HG03575 (cell line): ENCODE measurements around the gene C18orf54.
A peak's percentile ranks its signal among the peaks of the same experiment; 100 is the strongest.
"Not testable (repeated sequence)": the region's sequence is repeated elsewhere in the genome, so short reads cannot be mapped to it uniquely, and the experiment has no call there.

Source experiments
- ATAC-seq: cut with Tn5 transposase; IDR thresholded peaks from one replicate; pipeline ENCODE4 v1.9.1; 2021; ENCODE audit not compliant: unreplicated experiment, insufficient number of reproducible peaks, low FRiP score; ENCODE audit errors: extremely low read depth

C18orf54 gene

DNA sequence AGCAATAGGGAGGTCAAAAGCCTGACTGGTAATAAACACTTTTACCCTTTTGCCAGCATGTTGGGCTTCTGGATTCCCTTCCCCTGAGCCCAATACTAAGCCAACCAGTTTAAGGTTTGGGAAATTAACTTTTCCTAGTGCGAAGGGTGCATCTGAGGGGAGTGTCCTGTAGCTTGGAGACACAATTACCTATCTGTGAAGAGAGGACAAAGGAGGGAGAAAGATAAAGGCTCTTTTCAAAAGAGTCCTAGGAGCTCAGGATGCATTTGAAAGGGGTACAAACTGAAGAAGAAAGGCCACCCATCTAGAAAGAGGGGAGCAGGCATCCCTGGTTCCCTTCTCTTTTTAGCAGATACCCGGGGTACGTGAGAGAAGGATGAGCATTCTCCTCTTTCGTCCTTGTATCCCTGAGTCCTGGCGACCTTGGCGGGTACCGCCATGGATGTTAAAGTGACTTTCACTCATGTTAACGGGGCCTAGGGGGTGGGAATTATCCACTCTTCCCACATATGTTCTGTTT is 25.1 kb downstream of the C18orf54 start:
- no peak for ATAC-seq

DNA sequence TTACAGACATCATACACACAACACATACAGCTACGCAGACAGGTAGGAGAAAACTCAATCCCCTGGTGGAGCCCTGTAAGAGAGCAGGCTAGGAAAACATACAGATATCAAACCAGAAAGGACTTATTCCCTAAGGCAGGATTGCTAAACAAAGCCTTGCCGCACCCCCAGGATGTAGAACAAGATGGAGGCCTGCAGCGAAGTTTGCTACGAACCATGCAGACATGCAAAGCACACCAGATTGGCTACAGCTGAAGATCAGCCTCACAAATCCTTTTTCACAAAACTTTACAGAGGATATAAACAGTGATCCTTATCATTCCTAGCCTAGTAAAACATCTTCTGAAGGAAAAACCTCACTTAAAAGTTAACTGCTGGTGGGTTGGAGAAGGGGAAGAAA is 28.3 kb downstream of the C18orf54 start:
- no peak for ATAC-seq

DNA sequence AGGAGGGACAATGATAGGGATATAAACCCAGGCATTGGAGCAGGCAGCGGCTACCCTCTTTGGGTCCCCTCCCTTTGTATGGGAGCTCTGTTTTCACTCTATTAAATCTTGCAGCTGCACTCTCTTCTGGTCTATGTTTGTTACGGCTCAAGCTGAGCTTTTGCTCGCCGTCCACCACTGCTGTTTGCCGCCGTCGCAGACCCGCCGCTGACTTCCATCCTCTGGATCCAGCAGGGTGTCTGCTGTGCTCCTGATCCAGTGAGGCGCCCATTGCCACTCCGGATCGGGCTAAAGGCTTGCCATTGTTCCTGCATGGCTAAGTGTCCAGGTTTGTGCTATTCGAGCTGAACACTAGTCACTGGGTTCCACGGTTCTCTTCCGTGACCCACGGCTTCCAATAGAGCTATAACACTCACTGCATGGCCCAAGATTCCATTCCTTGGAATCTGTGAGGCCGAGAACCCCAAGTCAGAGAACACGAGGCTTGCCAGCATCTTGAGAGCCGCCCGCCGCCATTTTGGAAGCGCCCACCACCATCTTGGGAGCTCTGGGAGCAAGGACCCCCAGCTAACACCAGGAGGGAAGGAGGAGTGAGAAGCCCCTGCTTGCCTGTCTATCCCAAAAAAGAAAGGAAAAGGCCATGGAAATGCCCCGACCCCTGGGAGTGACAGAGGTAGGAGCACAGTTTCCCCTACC is 29.2 kb downstream of the C18orf54 start:
- not testable (repeated sequence) for ATAC-seq

DNA sequence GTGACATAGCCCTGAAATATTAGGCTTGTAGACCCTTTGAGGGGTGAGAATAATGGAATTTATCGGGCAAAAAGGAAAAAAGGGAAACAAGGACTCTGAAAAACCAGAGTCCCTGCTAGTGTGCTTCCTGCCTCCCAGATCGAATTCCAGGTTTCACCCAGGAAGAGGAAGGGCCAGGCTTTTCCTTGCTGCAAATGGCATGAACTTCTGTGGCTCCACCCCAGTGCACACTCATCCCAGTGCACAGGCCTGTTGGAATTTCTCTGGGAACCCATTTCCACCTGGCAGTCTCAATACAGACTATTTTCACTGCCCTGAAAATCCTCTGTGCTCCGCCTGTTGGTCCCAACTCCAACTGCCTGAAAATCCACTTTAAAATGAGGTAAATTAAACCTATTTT is 29.9 kb downstream of the C18orf54 start:
- no peak for ATAC-seq

DNA sequence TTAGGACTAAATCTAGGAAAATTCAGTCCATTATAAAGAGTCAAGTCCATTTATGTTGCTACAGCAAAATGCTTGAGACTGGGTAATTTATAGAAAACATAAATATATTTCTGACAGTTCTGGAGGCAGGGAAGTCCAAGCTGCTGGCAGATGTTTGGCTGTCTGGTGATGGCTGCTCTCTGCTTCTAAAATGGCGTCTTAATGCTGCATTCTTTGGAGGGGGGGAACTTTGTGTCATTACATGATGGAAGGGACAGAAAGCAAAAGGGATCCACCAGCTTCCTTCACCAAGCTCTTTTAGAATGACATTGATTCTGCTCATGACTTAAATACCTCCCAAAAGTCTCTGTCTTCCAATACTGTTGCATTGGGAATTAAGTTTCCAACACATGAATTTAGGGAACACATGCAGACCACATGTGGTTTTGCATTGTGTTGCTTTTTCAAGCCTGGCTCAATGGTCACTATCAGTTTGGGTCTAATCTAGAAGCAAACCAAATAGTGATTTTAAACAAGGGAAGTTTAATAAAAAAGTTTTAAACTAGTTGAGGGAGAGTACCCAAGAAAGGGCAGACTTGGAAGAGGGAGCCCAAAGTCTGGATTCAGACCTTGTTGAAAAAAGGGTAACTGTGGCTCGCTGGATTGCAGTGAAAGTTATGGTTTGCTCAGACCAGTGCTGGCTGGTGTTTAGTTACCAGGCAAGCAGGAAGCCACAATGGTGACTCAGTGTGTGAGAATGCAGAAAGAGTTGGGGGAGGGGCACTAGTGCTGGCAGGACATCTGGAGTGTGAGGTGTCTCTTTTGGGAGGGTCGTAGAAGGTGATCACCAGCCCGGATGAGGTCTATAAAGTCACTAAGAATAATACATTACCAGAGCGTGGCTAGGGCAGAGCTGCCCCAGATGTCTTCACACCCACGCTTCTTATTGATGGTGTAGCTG is 30.8 kb downstream of the C18orf54 start:
- ATAC-seq: peak; percentile 88

DNA sequence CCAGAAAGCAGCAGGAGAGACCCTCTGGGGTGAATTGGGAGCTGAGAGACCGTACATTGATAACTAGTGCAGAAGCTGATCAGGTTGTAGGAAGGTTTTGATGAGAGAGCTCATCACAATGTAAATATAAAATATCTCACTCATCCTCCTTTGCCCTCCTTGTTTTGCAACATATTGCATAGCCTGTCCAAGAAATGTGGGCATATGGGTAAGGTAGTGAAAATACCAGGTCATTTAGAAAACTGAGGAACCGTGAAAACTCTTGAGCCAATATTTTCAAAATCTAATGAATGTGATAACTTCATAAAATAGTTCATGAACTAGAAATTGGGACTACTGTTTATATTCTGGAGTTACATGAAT is 31.4 kb downstream of the C18orf54 start:
- no peak for ATAC-seq

DNA sequence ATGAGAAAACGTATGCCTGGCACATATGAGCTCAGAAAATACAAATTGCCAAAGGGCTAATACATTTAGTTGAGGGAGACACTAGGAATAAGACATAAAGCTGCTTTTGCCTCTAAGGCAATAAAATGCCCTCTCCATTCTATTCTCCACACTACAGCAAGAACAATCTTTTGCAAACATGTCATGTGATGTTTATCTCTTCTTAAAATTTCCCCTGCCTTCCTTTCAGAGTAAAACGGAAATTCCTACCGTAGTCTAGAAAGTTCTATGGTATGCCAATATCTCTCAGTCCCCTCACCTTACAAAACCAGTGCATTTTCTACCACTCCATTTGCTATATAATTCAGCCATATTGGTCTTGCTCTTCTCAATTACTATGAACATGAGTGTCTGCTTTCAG is 33.1 kb downstream of the C18orf54 start:
- ATAC-seq: no peak

DNA sequence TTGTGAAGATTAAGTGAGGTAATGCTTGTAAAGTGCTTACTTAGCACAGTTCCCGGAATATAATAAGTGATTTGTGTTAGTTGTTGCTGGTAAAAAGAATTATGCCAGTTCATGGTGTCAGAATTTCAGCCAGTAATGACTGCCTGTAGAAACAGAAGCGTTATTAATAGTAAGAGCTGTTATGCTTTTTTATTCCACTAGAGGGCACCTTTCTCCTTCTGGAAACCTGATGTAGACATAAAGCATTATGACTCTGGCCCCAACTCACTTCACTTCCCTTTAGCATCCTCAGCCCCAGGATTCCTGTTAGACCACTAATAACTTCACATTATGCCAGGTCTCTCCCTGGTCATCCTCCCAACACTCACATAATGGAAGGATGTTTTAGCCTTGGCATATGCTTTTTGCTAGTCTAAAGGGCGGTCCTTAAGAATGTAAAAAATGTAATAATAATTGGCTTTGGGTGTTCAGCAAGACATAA is 34.9 kb downstream of the C18orf54 start:
- ATAC-seq: peak; percentile 53

DNA sequence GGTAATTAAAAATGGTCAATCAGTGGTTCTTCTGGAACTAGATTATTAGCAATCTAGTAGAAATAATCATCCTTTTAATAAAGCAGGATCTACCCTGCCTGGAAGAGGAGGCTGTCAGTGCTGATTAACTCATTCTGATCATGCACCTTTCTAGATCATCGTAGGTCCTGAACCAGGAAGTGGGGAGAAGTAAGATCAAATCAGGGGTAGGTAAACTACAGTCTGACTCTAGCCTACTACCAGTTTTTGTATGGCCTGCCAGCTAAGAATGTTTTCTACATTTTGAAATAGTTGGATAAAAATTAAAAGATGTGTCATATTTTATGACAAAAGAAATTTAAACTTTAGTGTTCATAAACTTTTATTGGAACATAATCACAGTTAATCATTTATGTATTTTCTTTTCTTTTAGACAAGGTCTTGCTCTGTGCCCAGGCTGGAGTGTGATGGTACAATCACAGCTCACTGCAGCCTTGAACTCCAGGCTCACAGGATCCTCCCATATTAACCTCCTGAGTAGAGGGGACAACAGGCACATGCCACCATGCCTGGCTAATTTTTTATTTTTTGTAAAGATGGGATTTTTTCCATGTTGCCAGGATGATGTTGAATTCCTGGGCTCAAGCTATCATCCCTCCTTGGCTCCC is 36.1 kb downstream of the C18orf54 start:
- ATAC-seq: no peak

DNA sequence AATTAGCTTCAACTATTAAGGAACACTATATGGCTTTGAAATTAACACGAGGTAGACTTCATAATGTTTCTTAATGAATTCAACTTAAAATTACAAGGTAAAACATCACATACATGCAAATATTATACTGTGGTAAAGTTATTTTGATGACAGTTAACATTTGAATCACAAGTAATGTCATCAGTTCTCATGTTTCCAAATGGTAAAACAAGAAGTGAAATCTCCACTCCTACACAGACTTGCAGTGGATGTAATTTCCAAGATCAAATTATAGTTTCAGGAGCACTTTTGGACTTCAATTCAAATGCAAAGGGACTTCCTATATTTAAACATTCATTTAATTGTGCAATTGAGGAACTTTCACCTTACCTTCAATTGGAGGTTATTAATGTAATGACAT is 39.1 kb downstream of the C18orf54 start:
- ATAC-seq: no peak

DNA sequence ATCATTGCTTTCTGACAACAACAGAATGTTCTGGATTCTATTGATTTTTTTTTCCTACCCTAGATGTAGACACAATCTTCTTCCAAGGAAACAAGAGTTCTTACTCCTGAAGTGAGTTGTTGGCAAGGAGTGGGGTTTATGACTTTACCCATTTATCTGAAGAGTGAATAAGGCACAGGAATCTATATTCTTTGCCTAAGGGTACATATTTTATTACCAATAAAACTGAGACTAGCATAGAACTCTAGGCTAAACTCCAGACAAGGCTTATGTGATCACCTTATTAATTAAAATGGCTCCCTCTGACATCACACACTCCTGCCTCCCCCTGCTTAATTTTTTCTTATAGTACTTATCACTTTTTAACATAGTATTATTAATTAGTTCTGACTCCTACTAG is 47.6 kb downstream of the C18orf54 start:
- ATAC-seq: no peak

DNA sequence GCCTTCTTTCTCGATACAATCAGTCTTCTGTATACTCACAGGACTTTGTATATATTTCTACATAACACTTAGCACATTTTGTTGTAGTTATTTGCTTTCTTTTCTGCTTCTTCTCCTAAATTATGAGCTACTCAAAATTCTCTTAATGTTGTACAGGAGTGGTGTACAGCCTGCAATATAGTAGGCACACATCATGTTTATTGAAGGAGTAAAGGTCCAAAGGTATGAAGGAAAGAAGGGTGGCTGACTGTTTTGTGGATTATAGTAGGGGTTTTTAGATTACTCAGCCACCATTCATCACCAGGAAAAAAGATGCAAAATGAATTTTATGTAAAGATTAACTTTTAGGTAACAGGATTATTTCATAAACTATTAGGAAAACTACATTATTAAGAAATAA is 54.1 kb downstream of the C18orf54 start:
- no peak for ATAC-seq

DNA sequence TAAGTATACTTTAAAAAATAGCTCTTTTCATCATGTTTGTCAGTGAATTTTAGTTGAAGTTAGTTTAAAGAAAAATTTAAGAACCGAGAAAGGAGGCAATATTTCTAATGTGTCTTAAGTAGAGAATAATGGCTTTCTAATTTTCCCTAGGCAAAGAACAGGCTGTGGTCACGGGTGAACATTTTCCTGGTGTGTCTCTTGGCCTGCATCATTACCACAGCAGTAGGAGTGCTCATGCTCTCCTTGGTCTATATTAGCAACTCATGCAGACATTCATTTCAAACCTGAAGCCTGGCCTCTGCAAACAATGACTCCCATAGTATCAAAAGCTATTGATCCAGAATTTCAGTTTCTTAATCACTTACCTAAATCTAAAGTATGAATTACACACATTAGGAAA is 57.4 kb downstream of the C18orf54 start:
- ATAC-seq: no peak

DNA sequence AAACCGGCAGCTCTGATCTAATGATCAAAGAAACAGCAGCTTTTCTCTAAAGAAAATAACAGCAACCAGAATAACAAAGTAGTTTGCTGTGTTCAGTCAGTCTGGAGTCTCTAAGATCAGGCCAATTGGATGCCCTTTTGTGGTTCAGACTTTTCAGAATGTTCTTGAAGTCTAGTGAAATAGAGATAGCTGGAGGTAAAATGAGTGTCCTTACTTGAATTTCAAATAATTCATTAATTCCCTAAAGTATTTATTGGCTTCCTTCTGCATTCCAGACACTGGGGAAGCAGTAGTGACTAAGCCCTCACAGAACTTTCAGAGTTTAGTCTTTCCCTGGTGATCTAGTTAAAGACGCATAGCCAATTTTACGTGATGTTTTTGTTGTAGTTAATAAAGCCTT is 58.7 kb downstream of the C18orf54 start:
- no peak for ATAC-seq

DNA sequence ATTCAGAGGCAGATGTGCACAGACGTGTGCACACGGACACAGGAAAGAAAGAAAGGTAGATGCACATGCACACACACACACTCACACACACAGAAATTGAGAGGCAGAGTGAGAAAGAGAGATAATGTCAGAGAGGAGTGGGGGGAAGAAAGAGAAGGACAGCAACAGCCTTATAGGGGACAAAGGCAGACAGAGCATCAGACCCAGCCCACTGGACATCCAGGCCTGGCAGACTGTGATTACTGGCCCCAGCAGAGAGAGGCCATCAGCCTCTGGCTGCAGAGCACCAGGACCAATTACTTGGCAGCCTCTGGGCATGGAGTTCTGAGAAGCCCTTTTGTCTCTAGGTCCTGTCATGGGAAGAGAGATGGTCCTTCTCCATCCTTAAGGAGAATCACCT is 66.1 kb downstream of the C18orf54 start:
- no peak for ATAC-seq

DNA sequence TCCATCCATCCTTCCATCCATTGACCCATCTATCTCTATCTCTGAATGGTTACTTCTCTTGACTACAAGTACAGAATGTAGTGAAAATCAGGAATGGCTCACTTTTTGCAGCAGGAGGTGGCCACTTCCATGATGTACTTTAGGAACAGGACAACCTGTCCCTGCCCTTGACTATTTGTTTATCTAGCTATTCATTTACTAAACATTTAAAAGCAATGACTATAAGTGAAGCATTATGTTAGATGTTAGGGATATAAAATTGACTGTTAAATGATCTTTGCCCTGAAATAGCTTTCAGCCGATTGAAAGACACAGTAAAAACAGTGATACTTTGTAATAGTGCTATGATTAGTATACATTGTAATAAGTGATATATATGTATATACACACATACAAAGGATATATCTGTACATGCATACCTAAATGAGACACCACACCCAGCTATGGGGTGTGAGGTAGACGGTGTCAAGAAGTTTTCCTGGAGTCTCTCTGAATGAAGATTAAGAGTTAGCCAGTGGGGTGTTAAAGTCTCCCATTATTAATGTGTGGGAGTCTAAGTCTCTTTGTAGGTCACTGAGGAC is 68.5 kb downstream of the C18orf54 start:
- ATAC-seq: no peak
